ENCODE measurements around the gene DUOX1. TPM values are rescaled to one million over a fixed set of nuclear protein-coding genes. Genes with fewer than 3 reads are reported as not detected.

The DUOX1 gene
- total RNA-seq, 4 donors from 2014 or later, result 87.5 to 202 (median 122) TPM

- WGBS, 2 donors, result 45 to 50% methylated on average over 19 to 29 of the region's 33 CpGs
- peak overlapping the region in 2 of 4 donors; percentile 21 to 45 for H3K4me3 ChIP-seq
- TF ChIP-seq POLR2A (IDR thresholded peaks at IDR 0.05) (no peak), CTCF (IDR thresholded peaks at IDR 0.05) (no peak)
- no peak for DNase-seq
- intact Hi-C loops (cut with DNase I), result loop anchor here (5.0 kb wide), 1 partner anchor 145 kb away; no protein-coding TSS in a partner anchor
- peaks cover 5 to 67% (median 37%) of the 10 kb centered on the region in 3 donors for H3K4me1 ChIP-seq
- H3K27me3 ChIP-seq, result peaks cover 13 to 96% (median 19%) of the 10 kb centered on the region in 4 donors
- H3K27ac ChIP-seq, result no peak overlapping the region
- no peaks in the 10 kb centered on the region for H3K9me3 ChIP-seq
- H3K36me3 ChIP-seq, result peaks cover 0 to 46% (median 7%) of the 10 kb centered on the region in 3 donors
These were observed 12.3 kb upstream of the DUOX1 start for GRCh38 chr15:45117308-45118130.

- Histone ChIP-seq H3K4me1 (peaks cover 0 to 67% (median 32%) of the 10 kb centered on the region in 3 donors), H3K27ac (no peak overlapping the region), H3K36me3 (peaks cover 0 to 52% (median 7%) of the 10 kb centered on the region in 3 donors), H3K9me3 (no peaks in the 10 kb centered on the region), H3K27me3 (peaks cover 8 to 96% (median 16%) of the 10 kb centered on the region in 4 donors), H3K4me3 (peak overlapping the region in 2 of 4 donors; percentile 21 to 45)
- TF ChIP-seq POLR2A (IDR thresholded peaks at IDR 0.05) (no peak), CTCF (IDR thresholded peaks at IDR 0.05) (peak; percentile 82 to 95 (median 88))
- peak; percentile 36 for DNase-seq
- WGBS, 2 donors, result 6 to 8% methylated on average over 6 to 12 of the region's 14 CpGs
- intact Hi-C loops (cut with DNase I), result loop anchor here (5.0 kb wide), 1 partner anchor 146 kb away; no protein-coding TSS in a partner anchor
These were observed 11.6 kb upstream of the DUOX1 start for GRCh38 chr15:45118131-45118588.

GRCh38 chr15:45118996-45119395 is 10.8 kb upstream of the DUOX1 start:
- 100% methylated on average over 1 to 2 of the region's 5 CpGs for WGBS, 2 donors

GRCh38 chr15:45120081-45120972 is 9.5 kb upstream of the DUOX1 start:
- Histone ChIP-seq H3K36me3 (peaks cover 0 to 52% (median 7%) of the 10 kb centered on the region in 3 donors), H3K4me1 (peaks cover 0 to 64% (median 16%) of the 10 kb centered on the region in 3 donors), H3K27ac (no peak overlapping the region), H3K4me3 (no peak overlapping the region), H3K27me3 (peaks cover 5 to 89% (median 12%) of the 10 kb centered on the region in 4 donors), H3K9me3 (no peaks in the 10 kb centered on the region)
- intact Hi-C loops (cut with DNase I), result no loop called here
- WGBS, 2 donors, result 96 to 100% methylated on average over 5 to 8 of the region's 10 CpGs
- TF ChIP-seq POLR2A (IDR thresholded peaks at IDR 0.05) (no peak), CTCF (IDR thresholded peaks at IDR 0.05) (no peak)
- DNase-seq, result no peak

More at GRCh38 chr15:45118996-45119395, 10.8 kb upstream of the DUOX1 start:
- Histone ChIP-seq H3K9me3 (no peaks in the 10 kb centered on the region), H3K27me3 (peaks cover 5 to 95% (median 14%) of the 10 kb centered on the region in 4 donors), H3K27ac (no peak overlapping the region), H3K4me1 (peaks cover 0 to 67% (median 24%) of the 10 kb centered on the region in 3 donors), H3K36me3 (peaks cover 0 to 52% (median 7%) of the 10 kb centered on the region in 3 donors), H3K4me3 (no peak overlapping the region)
- intact Hi-C loops (cut with DNase I), result loop anchor here (5.0 kb wide), 1 partner anchor 147 kb away; no protein-coding TSS in a partner anchor
- TF ChIP-seq CTCF (IDR thresholded peaks at IDR 0.05) (no peak), POLR2A (IDR thresholded peaks at IDR 0.05) (no peak)
- no peak for DNase-seq
